IPS-20b (cell line): ENCODE results near the gene ABCA3.

Experiments
- H3K27ac ChIP-seq: one replicate; pipeline ENCODE4 v1.5.1; 2013; ENCODE audit warnings: low read length
- H3K27me3 ChIP-seq: 2 replicates; pipeline ENCODE4 v1.6.1; 2013; ENCODE audit warnings: mild to moderate bottlenecking, low read length, inconsistent platforms; ENCODE audit not compliant: insufficient read depth
- H3K36me3 ChIP-seq: 2 replicates; pipeline ENCODE4 v1.6.1; 2013; ENCODE audit warnings: low read depth, mild to moderate bottlenecking, inconsistent platforms, low read length, moderate library complexity; ENCODE audit not compliant: insufficient read depth
- H3K4me1 ChIP-seq: 2 replicates; pipeline ENCODE4 v1.6.1; 2013; ENCODE audit warnings: mild to moderate bottlenecking, control low read depth, inconsistent platforms, low read length, moderate library complexity; ENCODE audit not compliant: insufficient read depth
- H3K4me3 ChIP-seq: 2 replicates; pipeline ENCODE4 v1.5.1; 2013; ENCODE audit warnings: mild to moderate bottlenecking, low read length, inconsistent platforms
- H3K9ac ChIP-seq: 2 replicates; pipeline ENCODE4 v1.6.1; 2013; ENCODE audit warnings: low read depth, mild to moderate bottlenecking, inconsistent platforms, low read length, moderate library complexity
- H3K9me3 ChIP-seq: 2 replicates; pipeline ENCODE4 v1.6.1; 2013; ENCODE audit warnings: mild to moderate bottlenecking, low read depth, low read length, inconsistent platforms; ENCODE audit not compliant: insufficient read depth

ABCA3 gene

DNA sequence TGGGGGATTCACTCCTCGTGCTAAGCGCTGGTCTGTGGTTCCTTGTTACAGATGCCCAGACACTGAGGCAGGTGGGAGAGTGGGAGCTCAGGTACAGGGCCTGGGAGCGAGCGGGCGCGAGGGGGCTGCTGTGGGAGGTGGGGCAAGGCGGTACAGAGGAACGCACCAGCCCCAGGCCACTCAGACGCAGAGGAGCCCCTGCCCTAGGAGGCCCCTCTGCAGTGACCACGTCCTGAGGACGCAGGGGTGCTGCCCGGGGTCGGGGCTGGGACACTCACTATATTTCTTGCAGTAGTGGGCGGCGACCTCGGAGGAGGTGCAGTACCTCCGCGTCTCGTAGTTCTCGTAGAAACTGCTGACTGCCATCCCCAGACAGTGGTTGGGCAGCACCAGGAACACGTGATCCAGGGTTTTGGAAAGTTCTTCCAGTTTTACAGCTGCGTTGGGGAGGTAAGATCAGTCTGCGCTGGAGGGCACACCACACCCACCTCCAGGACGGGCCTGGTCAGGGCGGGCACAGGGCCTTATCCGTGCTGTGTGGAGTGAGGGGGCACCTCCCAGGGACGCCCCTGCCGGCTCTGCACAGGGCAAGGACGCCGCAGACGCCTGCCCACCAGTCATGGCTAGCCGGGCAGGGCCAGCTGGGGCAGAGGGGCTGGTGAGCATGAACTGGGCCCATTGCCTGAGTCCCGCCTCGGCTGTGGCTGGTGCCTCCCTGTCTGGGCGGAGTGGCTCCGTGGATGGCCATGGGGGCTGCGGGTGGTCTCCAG, 56.3 kb downstream of the ABCA3 start:
- Histone ChIP-seq H3K27ac (no peak overlapping the region), H3K9me3 (no peaks in the 10 kb centered on the region)

DNA sequence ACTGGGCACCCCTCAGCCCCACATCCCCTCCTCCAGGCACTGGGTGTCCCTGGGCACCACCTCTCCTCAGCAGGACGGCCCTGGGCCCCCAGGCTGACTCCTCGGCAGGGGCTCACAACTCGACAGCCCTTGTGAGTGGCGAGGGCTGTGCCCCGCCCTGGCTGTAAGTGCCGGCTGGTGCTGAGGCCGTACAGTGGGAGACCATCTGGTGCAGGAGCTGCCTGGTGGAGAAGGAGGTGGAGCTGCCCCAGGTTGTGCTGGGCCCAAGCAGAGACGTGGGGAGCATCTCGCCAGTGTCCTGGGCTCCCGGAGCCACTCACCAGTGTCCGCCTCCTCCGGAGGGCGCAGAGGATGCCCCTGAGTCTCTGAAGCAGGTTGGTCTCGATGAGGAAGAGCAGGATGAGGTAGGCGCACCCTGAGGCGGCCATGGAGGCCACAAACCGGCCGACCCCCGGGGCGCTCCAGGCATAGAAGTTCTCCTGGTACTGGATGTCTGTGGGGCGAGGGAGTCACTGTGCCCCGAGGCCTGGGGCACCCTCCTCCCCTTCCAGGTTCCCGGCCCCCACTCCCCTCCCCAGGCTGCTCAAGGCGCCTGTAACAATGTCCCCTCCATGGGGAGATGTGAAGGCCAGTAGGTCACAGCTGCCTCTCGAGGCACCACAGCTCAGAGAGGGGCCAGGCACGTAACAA, 57.5 kb downstream of the ABCA3 start:
- H3K36me3 ChIP-seq, result no peaks in the 10 kb centered on the region

More for the DNA sequence above, 56.3 kb downstream of the ABCA3 start:
- no peaks in the 10 kb centered on the region for H3K36me3 ChIP-seq
- H3K27me3 ChIP-seq, result no peaks in the 10 kb centered on the region
- H3K9ac ChIP-seq, result no peak overlapping the region
- no peak overlapping the region for H3K4me3 ChIP-seq
- H3K4me1 ChIP-seq, result no peaks in the 10 kb centered on the region

DNA sequence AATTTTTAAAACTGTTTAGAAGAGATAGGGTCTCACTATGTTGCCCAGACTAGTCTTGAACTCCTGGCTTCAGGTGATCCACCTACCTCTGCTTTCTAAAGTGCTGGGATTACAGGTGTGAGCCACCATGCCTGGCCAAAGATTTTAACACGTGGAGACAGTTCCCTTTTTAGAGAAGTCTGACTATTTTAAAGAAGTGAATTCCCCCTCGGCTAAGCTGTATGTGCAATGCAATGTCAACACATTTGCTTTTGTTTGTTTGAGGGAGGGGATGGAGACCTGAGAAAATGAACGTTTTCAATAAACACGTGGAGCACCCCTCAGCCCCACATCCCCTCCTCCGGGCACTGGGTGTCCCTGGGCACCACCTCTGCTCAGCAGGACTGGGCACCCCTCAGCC, 58.3 kb downstream of the ABCA3 start:
- Histone ChIP-seq H3K36me3 (no peaks in the 10 kb centered on the region), H3K27me3 (no peaks in the 10 kb centered on the region), H3K9me3 (no peaks in the 10 kb centered on the region), H3K4me1 (no peaks in the 10 kb centered on the region), H3K27ac (no peak overlapping the region), H3K4me3 (no peak overlapping the region), H3K9ac (no peak overlapping the region)

More for the DNA sequence above, 57.5 kb downstream of the ABCA3 start:
- Histone ChIP-seq H3K4me3 (no peak overlapping the region), H3K27me3 (no peaks in the 10 kb centered on the region), H3K9ac (no peak overlapping the region), H3K4me1 (no peaks in the 10 kb centered on the region), H3K27ac (no peak overlapping the region), H3K9me3 (no peaks in the 10 kb centered on the region)

DNA sequence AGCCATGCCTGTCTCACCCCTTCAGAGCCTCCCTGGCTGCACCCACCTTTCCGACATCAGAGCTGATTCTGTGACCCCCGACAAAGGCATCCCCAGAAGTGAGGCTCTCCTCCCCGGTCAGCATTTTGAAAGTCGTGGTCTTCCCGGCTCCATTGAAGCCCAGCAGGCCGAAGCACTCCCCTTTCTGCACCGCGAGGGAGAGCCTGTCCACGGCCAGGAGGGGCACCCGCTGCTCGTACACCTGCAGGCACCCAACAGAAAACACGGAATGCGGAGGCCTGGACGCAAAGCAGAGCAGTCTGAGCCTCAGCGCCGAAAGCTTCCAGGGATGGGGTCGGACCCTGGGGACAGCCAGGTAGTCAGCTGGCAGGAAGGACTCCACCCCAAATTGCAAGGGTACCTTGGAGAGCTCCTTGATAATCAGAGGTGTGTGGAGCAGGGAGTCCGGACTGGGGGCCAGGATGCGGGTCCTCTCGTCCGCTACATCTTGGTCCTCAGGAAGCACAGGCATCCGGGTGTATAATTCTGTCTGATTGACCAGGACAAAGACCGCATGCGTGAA, 59.5 kb downstream of the ABCA3 start:
- Histone ChIP-seq H3K4me1 (no peaks in the 10 kb centered on the region), H3K9me3 (no peaks in the 10 kb centered on the region), H3K36me3 (no peaks in the 10 kb centered on the region), H3K9ac (no peak overlapping the region), H3K4me3 (no peak overlapping the region), H3K27ac (no peak overlapping the region), H3K27me3 (no peaks in the 10 kb centered on the region)

DNA sequence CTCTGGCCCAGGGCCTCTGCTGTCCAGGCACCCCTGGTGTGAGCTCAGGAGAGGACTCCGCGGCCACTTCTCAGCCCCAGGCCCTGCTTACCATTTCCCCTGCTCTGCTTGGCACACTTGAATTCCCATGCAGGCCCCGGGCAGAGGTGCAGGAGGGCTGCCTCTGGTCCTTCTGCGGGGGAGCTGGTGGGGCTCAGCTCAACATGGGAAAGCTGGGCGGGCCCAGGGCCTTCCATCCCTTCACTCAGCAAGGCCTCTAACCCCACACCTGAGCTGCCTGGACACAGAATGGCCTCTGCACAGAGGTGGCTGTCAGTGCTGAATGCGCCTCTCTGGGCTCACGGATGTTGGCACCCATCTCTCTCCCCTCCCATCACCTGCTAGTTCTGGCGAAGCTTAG, 60.1 kb downstream of the ABCA3 start:
- H3K27me3 ChIP-seq, result no peaks in the 10 kb centered on the region
- H3K9ac ChIP-seq, result no peak overlapping the region
- H3K4me3 ChIP-seq, result no peak overlapping the region
- no peaks in the 10 kb centered on the region for H3K36me3 ChIP-seq
- H3K4me1 ChIP-seq, result no peaks in the 10 kb centered on the region
- H3K27ac ChIP-seq, result no peak overlapping the region
- no peaks in the 10 kb centered on the region for H3K9me3 ChIP-seq

DNA sequence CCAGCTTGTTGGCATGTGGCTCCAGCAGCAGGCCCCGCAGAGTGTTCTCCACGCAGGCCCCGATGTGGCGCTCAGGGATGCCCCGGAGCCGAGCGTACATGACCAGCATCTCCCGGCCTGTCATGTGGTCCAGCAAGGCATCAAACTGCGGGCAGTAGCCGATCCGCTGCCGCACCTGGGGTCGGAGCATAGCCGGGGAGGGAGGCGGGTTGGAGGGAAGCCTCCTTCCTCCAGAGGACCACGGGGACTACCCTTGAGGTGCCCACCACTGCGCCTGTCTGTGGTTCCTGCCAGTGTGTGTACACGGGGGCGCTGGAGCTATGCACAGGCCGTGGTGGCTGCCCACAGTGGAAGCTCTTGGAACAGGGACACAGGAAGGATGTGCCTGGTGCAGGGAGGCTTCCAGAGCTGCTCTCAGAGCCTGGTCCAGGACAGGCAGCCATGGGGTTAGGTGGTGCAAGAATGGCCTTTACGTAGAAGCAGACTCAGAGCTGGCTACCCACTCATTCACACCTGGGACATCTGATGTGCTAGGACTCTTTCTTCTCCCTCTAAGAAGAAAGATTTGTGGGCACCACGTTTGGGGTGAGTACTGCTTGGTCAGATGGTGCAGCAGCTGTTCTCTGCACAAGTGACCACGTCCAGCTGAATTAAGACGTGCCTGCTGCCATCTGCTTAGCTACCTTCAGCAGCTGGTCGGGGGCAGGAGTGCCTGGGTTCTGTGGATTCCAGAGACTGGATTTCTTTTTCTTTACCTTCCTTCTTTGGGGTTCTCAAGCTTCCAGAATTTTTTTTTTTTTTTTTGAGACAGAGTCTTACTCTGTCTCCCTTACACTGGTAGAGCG, 61.4 kb downstream of the ABCA3 start:
- H3K4me3 ChIP-seq, result no peak overlapping the region
- no peaks in the 10 kb centered on the region for H3K4me1 ChIP-seq
- no peaks in the 10 kb centered on the region for H3K36me3 ChIP-seq
- no peak overlapping the region for H3K27ac ChIP-seq
- no peak overlapping the region for H3K9ac ChIP-seq
- H3K27me3 ChIP-seq, result no peaks in the 10 kb centered on the region
- no peaks in the 10 kb centered on the region for H3K9me3 ChIP-seq

DNA sequence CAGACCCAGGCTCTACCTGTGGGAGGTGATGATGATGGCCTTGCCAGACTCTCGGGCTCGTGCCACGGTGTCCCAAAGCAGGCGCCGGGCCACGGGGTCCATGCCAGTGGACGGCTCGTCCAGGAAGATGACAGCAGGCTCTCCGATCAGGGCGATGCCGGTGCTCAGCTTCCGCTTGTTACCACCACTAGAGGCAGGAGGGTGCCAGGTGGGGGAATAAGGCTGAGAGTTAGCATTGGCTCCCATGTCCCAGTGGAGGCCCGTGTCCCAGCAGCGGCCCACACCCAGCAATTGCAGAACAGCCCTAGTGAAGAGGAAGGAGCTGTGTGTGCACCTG, 62.3 kb downstream of the ABCA3 start:
- Histone ChIP-seq H3K36me3 (no peaks in the 10 kb centered on the region), H3K27me3 (no peaks in the 10 kb centered on the region), H3K27ac (no peak overlapping the region), H3K9ac (no peak overlapping the region), H3K9me3 (no peaks in the 10 kb centered on the region), H3K4me3 (no peak overlapping the region), H3K4me1 (no peaks in the 10 kb centered on the region)

DNA sequence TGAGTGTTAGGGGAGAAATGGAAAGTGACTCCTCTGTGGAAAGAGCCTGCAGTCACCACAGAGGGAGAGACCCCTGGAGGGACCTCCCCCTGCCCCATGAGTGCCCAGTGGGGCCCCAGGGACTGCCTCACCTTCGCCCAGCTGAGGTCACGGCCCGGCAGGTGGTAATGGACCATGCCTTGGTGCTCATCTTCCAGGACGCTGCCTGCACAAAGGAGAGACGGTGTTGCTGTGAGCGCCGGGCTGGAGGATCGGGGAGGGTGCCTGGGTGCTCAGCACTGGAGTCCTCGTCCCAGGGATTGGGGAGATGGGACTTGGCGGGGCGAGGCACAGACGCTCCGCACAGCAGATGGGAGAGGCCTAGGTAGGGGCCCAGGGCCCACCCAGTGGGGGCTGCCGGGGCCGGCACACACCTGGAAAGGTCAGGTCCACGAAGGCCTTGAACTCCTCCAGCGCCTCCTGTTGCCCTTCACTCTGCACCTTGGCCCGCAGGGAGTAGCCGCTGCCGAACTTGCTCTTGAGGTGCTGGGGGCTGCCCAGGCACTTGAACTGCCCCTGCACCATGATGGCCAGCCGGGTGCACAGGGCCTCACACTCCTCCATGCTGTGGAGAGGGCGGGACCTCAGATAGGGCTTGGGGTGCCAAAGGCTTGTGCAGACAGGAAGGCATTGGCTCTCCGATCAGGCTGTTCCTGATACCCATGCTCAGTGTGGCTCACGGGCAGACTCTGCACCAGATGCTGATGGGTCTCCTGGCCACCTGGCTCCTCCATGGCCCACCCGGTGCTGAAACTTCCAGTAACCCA, 62.9 kb downstream of the ABCA3 start:
- no peak overlapping the region for H3K9ac ChIP-seq
- H3K27ac ChIP-seq, result no peak overlapping the region
- H3K27me3 ChIP-seq, result no peaks in the 10 kb centered on the region
- no peaks in the 10 kb centered on the region for H3K36me3 ChIP-seq
- H3K9me3 ChIP-seq, result no peaks in the 10 kb centered on the region
- H3K4me1 ChIP-seq, result no peaks in the 10 kb centered on the region
- H3K4me3 ChIP-seq, result no peak overlapping the region

DNA sequence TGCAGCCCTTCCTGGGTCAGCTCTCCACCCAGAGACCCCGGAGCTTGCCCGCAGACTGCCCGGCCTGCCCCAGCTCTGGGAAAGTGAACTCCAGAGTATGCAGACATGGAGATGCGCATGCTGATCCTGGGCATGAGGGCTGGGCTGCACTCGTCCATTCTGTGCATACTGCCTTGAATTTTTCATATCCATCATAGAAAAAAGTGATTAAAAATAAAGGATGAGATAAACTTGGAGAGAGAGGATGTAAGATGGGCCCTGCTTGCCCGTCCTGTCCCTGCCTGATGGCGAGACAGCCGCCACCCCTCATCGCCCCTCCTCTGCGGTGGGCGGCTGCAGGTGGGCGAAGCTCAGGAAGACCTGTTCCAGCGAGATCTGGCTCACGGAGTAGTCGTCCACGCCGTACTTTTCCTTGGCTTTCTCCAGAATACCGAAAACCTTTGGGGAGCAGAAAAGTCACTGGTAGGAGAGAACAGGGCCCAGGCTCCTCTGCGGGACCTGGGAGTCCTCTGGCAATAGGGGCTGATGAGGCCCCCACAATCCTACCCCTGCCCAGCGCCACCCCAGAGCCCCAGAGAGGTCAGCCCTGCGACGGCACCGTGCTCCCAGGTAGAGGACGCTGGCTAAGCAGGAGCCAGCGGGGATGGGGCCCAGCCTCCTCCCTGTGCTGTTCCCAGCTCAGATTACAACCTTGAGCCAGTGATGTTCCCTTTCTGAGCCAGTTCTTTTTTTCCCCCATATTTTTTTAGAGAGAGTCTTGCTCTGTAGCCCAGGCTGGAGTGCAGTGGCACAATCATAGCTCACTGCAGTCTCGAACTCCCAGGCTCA, 63.9 kb downstream of the ABCA3 start:
- Histone ChIP-seq H3K27me3 (no peaks in the 10 kb centered on the region), H3K9ac (no peak overlapping the region), H3K4me3 (no peak overlapping the region), H3K4me1 (no peaks in the 10 kb centered on the region), H3K36me3 (no peaks in the 10 kb centered on the region), H3K9me3 (no peaks in the 10 kb centered on the region), H3K27ac (no peak overlapping the region)

DNA sequence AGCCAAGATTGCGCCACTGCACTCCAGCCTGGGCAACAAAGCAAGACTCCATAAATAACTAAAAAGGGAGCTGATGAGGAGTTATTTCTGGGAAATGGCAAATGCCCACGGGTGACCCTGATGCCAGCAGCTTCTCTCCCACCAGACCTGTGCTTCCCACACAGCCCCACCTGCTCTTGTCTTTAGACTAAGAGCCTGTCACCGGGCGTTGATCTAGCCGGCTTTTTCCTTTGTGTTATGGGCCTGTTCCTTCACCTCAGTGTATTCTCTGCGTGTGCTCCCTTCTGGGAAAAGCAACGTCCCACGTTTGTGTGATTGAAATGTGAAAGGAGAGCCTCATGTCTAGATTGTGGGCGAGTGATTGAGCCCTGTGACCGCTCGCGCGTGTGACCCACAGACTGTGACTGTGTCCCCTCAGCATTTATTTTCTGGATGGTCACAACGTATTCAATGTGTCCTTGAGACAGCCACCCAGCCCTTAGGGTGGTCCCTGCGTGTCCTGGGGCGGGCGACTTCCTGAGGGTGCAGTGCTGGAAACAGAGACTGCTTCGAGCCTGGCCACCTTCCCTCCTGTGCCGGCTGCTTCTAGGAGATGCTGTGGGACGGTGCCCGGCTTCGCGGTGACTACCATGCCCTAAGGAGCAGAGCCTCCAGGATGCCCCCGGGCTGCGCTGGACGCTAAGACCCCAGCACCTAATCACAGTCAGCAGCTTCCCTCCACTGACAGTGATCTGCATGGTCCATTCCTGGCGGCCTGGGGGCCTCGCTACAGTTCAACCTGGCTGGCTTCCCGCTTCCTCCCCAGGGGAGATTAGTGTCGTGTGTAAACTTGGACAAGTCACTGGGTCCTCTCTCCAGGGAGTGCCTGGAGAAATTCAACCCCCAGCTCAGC, 64.8 kb downstream of the ABCA3 start:
- Histone ChIP-seq H3K9ac (no peak overlapping the region), H3K9me3 (no peaks in the 10 kb centered on the region), H3K27ac (no peak overlapping the region), H3K27me3 (no peaks in the 10 kb centered on the region), H3K36me3 (no peaks in the 10 kb centered on the region), H3K4me1 (no peaks in the 10 kb centered on the region), H3K4me3 (no peak overlapping the region)
